GM19193 (cell line): ENCODE data around the gene SETDB2.

Source experiments
- POLR2A ChIP-seq: IDR thresholded peaks from 4 replicates; pipeline ENCODE4 v1.6.1; 2011; ENCODE audit not compliant: insufficient read depth, insufficient read length; ENCODE audit errors: extremely low read depth

Gene SETDB2

DNA sequence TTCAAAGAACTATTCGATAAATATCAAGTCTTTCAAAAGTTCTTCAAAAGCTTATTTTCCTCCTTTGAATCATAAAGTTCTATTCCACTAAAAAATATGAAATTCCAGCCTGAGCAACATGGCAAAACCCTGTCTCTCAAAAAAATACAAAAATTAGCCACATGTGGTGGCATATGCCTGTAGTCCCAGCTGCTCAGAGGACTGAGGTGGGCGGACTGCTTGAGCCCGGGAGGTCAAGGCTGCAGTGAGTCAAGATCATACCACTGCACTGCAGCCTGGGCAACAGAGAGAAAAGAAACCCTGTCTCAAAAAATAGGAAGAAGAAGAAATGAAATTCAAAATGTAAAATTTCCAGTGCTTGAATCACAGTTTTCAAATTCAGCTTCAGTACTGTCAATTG, 24.8 kb upstream of the SETDB2 start:
- no peak for TF ChIP-seq POLR2A

DNA sequence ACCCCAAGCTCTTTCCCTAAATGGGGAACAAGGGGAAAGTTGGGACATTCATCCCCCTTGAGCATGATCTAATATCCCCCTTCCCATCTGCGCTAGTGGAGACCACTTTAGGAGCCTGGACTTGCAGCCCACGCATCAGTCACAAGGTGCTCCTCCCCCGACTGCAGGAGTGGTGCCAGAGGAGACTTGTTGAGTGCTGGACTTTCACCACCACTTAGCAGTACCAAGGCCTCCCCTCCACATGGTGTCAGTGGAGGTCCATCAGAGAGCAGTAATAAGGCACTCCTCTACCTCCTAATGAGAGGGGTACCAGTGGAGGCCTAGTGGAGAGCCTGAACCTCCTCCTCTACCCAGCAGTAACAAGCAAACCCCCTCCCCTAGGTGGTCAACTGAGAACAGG, 22.7 kb upstream of the SETDB2 start:
- no peak for TF ChIP-seq POLR2A

DNA sequence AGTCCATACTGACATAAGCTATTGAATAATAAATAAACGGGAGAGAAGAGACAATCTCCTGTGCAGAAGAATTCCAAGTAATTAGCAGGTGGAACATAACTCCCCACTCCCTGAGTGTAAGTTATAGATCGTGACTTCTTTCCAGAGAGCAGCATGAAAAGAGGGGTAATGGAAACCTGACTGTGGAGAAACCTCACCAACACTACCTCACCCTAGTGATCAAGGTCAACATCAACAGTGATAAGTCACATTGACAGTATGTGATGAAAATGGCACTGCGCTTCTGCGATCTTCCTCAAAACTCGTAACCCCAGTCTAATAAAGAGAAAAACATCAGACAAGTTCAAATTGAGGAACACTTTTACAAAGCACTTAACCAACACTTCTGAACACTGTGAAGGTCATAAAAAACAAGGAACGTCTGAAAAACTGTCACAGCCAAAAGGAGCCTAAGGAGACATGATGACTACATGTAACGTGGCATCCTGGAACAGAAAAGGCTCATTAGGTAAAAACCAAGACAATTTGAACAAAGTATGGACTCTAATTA, 20.0 kb upstream of the SETDB2 start:
- TF ChIP-seq POLR2A = no peak

- TF ChIP-seq POLR2A = no peak
Observed at GRCh38 chr13:49428041-49428763, 15.9 kb upstream of the SETDB2 start.

- no peak for TF ChIP-seq POLR2A
Observed at GRCh38 chr13:49429121-49429520, 15.0 kb upstream of the SETDB2 start.

GRCh38 chr13:49435992-49436391, 8.1 kb upstream of the SETDB2 start:
- TF ChIP-seq POLR2A = no peak

GRCh38 chr13:49436890-49437289, 7.2 kb upstream of the SETDB2 start:
- no peak for TF ChIP-seq POLR2A

DNA sequence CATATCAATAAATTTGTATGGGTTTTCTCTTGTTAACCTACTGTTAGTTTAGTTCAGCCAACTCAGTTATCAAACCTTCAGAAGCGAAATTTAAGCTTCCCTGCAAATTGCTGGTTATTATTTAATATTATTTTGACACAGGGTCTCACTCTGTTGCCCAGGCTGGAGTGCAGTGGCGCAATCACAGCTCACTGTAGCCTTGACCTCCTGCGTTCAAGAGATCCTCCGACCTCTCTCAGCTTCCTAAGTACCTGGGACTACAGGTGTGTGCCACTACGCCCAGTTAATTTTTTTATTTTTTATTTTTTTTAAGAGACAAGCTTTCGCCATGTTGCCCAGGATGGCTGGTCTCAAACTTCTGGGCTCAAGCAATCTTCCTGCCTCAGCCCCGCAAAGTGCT, 6.4 kb upstream of the SETDB2 start:
- TF ChIP-seq POLR2A = no peak

- no peak for TF ChIP-seq POLR2A
Observed at GRCh38 chr13:49439609-49440008, 4.5 kb upstream of the SETDB2 start.

GRCh38 chr13:49441312-49441711, 2.8 kb upstream of the SETDB2 start:
- no peak for TF ChIP-seq POLR2A

DNA sequence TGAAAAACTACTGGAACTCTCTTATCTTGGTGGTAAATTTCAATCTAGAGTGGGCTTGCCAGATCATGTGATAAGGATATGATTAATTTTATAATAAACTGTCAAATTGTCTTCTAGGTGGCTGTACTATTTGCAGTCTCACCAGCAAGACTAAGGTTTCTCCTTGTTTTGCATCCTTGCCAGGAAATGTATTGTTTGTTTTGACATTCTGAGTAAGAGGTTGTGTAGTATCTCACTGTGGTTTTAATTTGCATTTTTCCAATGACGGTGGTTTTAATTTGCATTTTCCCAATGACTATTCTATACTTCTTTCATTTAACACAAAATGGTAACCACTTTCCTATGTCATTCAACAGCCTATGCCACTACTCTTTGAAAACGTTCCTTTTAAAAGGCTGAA, 2.2 kb upstream of the SETDB2 start:
- no peak for TF ChIP-seq POLR2A

- no peak for TF ChIP-seq POLR2A
Observed at GRCh38 chr13:49443357-49443703, 744 bp upstream of the SETDB2 start.

- no peak for TF ChIP-seq POLR2A
Observed at GRCh38 chr13:49444524-49445395, 686 bp downstream of the SETDB2 start.

DNA sequence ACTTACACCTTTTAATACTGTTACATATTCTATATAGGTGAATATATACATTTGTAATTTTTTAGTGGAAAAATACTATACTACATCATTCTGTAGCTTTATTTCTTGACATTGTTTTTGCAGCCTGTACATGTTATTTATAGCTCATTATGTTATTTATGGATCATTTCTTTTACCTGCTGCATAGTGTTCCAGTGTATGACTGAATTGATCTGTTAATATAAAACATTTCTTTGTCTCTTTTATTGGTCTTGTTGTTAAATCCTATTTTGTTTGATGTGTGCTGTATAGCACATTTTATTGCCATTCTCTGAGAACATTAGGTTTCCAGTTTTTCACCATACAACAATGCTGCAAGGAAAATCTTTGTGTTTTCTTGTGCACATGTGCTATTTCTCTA, 2.4 kb downstream of the SETDB2 start:
- no peak for TF ChIP-seq POLR2A

DNA sequence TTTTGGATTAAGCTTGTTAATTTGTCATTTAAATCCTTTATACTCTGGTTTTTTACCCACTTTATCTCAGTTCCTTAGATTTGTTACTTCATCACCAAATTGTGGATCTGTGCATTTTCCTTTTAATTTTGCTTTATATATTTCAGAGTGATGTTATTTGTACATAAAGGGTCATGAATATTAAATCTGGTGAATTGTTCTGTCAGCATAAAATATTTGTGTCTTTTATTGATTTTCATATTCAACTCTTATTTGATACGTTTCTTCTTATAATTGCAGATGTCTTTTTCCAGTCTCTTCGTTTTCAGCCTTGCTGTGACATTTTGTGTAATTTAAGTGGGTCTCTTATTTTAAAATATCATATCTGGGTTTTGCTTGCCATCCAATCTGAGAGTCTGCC, 4.7 kb downstream of the SETDB2 start:
- TF ChIP-seq POLR2A = no peak
